IMR-90 (cell line): ENCODE measurements around the gene LDLRAD3. TPM values are rescaled to one million over a fixed set of nuclear protein-coding genes. Genes with fewer than 3 reads are reported as not detected.

Experiments
- ATAC-seq: fragments of 200-7000 bp; cut with Tn5 transposase; 2 replicates; pipeline ENCODE4 v1.9.1; 2020; ENCODE audit warnings: low read depth, mild to moderate bottlenecking, moderate library complexity
- BruUV-seq: library from RNA; stranded (reverse); fragments of 400-500 nt; replicated peaks from 2 replicates; lab custom pipeline; 2021; lab: Mats Ljungman, UMichigan
- CTCF ChIA-PET: fragments of 300-600 bp; formaldehyde crosslinking; extraction: SDS; loops from one replicate; lab custom pipeline; 2021; ENCODE audit warnings: antibody characterized with exemption; lab: Yijun Ruan, JAX
- POLR2A ChIA-PET: fragments of 300-600 bp; sonication (Branson Sonifier 250); formaldehyde crosslinking; loops from one replicate; lab custom pipeline; 2022; ENCODE audit warnings: antibody characterized with exemption; ENCODE audit not compliant: unreplicated experiment; lab: Charles Lee
- DNase-seq: peaks from one replicate; pipeline ENCODE4 v3.0.0; 2013
- H2AFZ ChIP-seq: replicated peaks from 2 replicates; pipeline ENCODE3; 2013; ENCODE audit warnings: low read length, mild to moderate bottlenecking; ENCODE audit not compliant: poor library complexity
- H2AK5ac ChIP-seq: 2 replicates; pipeline ENCODE4 v1.6.1; 2013; ENCODE audit warnings: low read depth, low read length, inconsistent platforms
- H2AK9ac ChIP-seq: replicated peaks from 2 replicates; pipeline ENCODE3; 2013; ENCODE audit warnings: mild to moderate bottlenecking, low read depth, low read length, moderate library complexity; ENCODE audit not compliant: poor library complexity
- H2BK120ac ChIP-seq: 2 replicates; pipeline ENCODE4 v1.6.1; 2013; ENCODE audit warnings: low read depth, low read length, inconsistent platforms
- H2BK15ac ChIP-seq: 3 replicates; pipeline ENCODE4 v1.6.1; 2013; ENCODE audit warnings: low read depth, low read length, inconsistent platforms
- H2BK20ac ChIP-seq: 2 replicates; pipeline ENCODE4 v1.6.1; 2013; ENCODE audit warnings: low read depth, mild to moderate bottlenecking, inconsistent platforms, low read length, moderate library complexity
- H2BK5ac ChIP-seq: 2 replicates; pipeline ENCODE4 v1.6.1; 2013; ENCODE audit warnings: mild to moderate bottlenecking, low read depth, low read length, inconsistent platforms; ENCODE audit not compliant: poor library complexity, severe bottlenecking
- H3K14ac ChIP-seq: replicated peaks from 2 replicates; pipeline ENCODE4 v1.6.1; 2013; ENCODE audit warnings: low read depth, low read length, inconsistent platforms
- H3K18ac ChIP-seq: 2 replicates; pipeline ENCODE4 v1.6.1; 2013; ENCODE audit warnings: low read depth, low read length, control low read depth
- H3K23ac ChIP-seq: 2 replicates; pipeline ENCODE4 v1.6.1; 2013; ENCODE audit warnings: low read depth, low read length, inconsistent platforms
- H3K27ac ChIP-seq: 2 replicates; pipeline ENCODE4 v1.5.1; 2013; ENCODE audit warnings: mild to moderate bottlenecking, control low read depth, low read length; ENCODE audit not compliant: insufficient read depth
- H3K27me3 ChIP-seq: 2 replicates; pipeline ENCODE4 v1.6.1; 2013; ENCODE audit warnings: low read length; ENCODE audit not compliant: control insufficient read depth, insufficient read depth
- H3K36me3 ChIP-seq: 2 replicates; pipeline ENCODE4 v1.6.1; 2013; ENCODE audit warnings: low read length, mixed read lengths; ENCODE audit not compliant: control insufficient read depth, insufficient read depth
- H3K4ac ChIP-seq: 2 replicates; pipeline ENCODE4 v1.6.1; 2013; ENCODE audit warnings: low read depth, low read length, inconsistent platforms
- H3K4me1 ChIP-seq: 2 replicates; pipeline ENCODE4 v1.6.1; 2013; ENCODE audit warnings: low read length, mixed read lengths; ENCODE audit not compliant: control insufficient read depth, insufficient read depth
- H3K4me2 ChIP-seq: 2 replicates; pipeline ENCODE4 v1.6.1; 2013; ENCODE audit warnings: low read depth, mild to moderate bottlenecking, control low read depth, low read length, moderate library complexity
- H3K4me3 ChIP-seq: 2 replicates; pipeline ENCODE4 v1.5.1; 2013; ENCODE audit warnings: low read depth, mild to moderate bottlenecking, control low read depth, low read length, moderate library complexity; ENCODE audit not compliant: insufficient read depth
- H3K56ac ChIP-seq: 2 replicates; pipeline ENCODE4 v1.6.1; 2013; ENCODE audit warnings: low read length, inconsistent platforms; ENCODE audit not compliant: insufficient read depth; ENCODE audit errors: extremely low read depth
- H3K79me1 ChIP-seq, 2 experiments: 2 replicates each; pipeline ENCODE4 v1.6.1; 2013; ENCODE audit warnings: low read length in 2 of 2, inconsistent platforms in 1 of 2, low read depth in 1 of 2
- H3K9ac ChIP-seq: 2 replicates; pipeline ENCODE4 v1.6.1; 2013; ENCODE audit warnings: low read depth, low read length, control low read depth
- H3K9me1 ChIP-seq: 2 replicates; pipeline ENCODE4 v1.6.1; 2013; ENCODE audit warnings: low read length, inconsistent platforms; ENCODE audit not compliant: insufficient read depth
- H3K9me3 ChIP-seq: 2 replicates; pipeline ENCODE4 v1.6.1; 2013; ENCODE audit warnings: low read length; ENCODE audit not compliant: control insufficient read depth, insufficient read depth
- H4K20me1 ChIP-seq: 2 replicates; pipeline ENCODE4 v1.6.1; 2013; ENCODE audit warnings: low read length, inconsistent platforms; ENCODE audit not compliant: insufficient read depth
- H4K5ac ChIP-seq: 2 replicates; pipeline ENCODE4 v1.6.1; 2013; ENCODE audit warnings: mild to moderate bottlenecking, low read depth, low read length, control low read depth
- H4K8ac ChIP-seq, 2 experiments: 2 replicates each; pipeline ENCODE4 v1.6.1; 2013; ENCODE audit warnings: low read depth in 2 of 2, low read length in 2 of 2, control low read depth in 1 of 2, inconsistent platforms in 1 of 2
- H4K91ac ChIP-seq: 2 replicates; pipeline ENCODE4 v1.6.1; 2013; ENCODE audit warnings: low read depth, low read length, inconsistent platforms; ENCODE audit not compliant: insufficient read depth
- MXI1 ChIP-seq: IDR thresholded peaks from 2 replicates; pipeline ENCODE4 v1.6.1; 2012; ENCODE audit warnings: low read depth, mild to moderate bottlenecking, low read length, moderate library complexity, borderline replicate concordance
- POLR2A ChIP-seq: IDR thresholded peaks from 2 replicates; pipeline ENCODE4 v1.6.1; 2012; ENCODE audit warnings: mild to moderate bottlenecking, low read depth, low read length
- WGBS, 2 experiments: methylation state at CpG; one replicate each; pipeline versions ENCODE4 v1.1.5 to v1.1.7; 2013; ENCODE audit warnings: missing lambda C conversion rate in 2 of 2; ENCODE audit not compliant: insufficient read length in 1 of 2; ENCODE audit errors: extremely low coverage in 2 of 2; 5-methylcytosine and 5-hydroxymethylcytosine counted together
- dilution Hi-C: fragments of 300-500 bp; cut with HindIII; formaldehyde crosslinking; loops from one replicate; pipeline ENCODE4 v1.14.3; 2018; ENCODE audit warnings: low sequenced_read_pairs; ENCODE audit not compliant: unreplicated experiment
- in situ Hi-C: fragments of 300-500 bp; cut with MboI; formaldehyde crosslinking; loops from 3 replicates; pipeline ENCODE4 v1.14.3; 2019; ENCODE audit warnings: low sequenced_read_pairs, inconsistent platforms, mixed read lengths
- intact Hi-C: fragments of 100-400 bp; cut with micrococcal nuclease; formaldehyde crosslinking; loops from 2 replicates; pipeline ENCODE4 v1.10.0; 2022
- polyA plus RNA-seq, 3 experiments: library from polyadenylated mRNA; depleted of rRNA; stranded (reverse); fragments of >200 nt; gene quantifications; 2 replicates each; pipeline ENCODE4 v1.2.3, GENCODE V29; 2012; ENCODE audit warnings: low replicate concordance in 1 of 3
- total RNA-seq: library from RNA; depleted of rRNA; stranded (reverse); fragments of >200 nt; gene quantifications from 2 replicates; pipeline ENCODE4 v1.2.3, GENCODE V29; 2012

Gene LDLRAD3
- total and polyA plus RNA-seq, 2 of the 4 experiments (the other 2 are of a cell fraction): 2.7 to 6.4 TPM

- no peak overlapping the region for H3K18ac ChIP-seq
- peaks cover 3% of the 10 kb centered on the region; the same call in 1 of the 2 replicates for H3K9me3 ChIP-seq
- H3K27me3 ChIP-seq: no peaks in the 10 kb centered on the region
- H3K4me1 ChIP-seq: peaks cover 5% of the 10 kb centered on the region
- dilution Hi-C loops: no loop called here
- H4K20me1 ChIP-seq: no peaks in the 10 kb centered on the region
- no peaks in the 10 kb centered on the region; the same call in 1 of the 2 replicates for H3K9me1 ChIP-seq
- intact Hi-C loops: no loop called here
- H3K79me1 ChIP-seq: no peaks in the 10 kb centered on the region
- H2AK9ac ChIP-seq: no peak overlapping the region
- H2BK120ac ChIP-seq: no peak overlapping the region
- no peak overlapping the region for H2AFZ ChIP-seq
- H3K4ac ChIP-seq: no peak overlapping the region
- H3K36me3 ChIP-seq: peaks cover 1% of the 10 kb centered on the region; the same call in 1 of the 2 replicates
- BruUV-seq: no TSS peak
- no peak for ATAC-seq
- no peak overlapping the region for H2BK20ac ChIP-seq
- H4K5ac ChIP-seq: no peak overlapping the region
- no peak overlapping the region for H2AK5ac ChIP-seq
- no peak overlapping the region for H4K91ac ChIP-seq
- no peak overlapping the region for H3K4me3 ChIP-seq
- H3K4me2 ChIP-seq: no peak overlapping the region
- no peak overlapping the region for H3K27ac ChIP-seq
- TF ChIP-seq POLR2A: no peak
- no peak for TF ChIP-seq MXI1
- in situ Hi-C loops: no loop called here
- 85% methylated on average over 2 of the region's 6 CpGs; no CpG with 5 or more reads in 1 of the 2 experiments for WGBS, 2 experiments
- no peak overlapping the region for H3K9ac ChIP-seq
- no peak overlapping the region for H3K23ac ChIP-seq
- no peak overlapping the region for H4K8ac ChIP-seq
- POLR2A ChIA-PET: no interaction called here
- H2BK5ac ChIP-seq: no peak overlapping the region
- CTCF ChIA-PET: no interaction called here
- no peak overlapping the region for H2BK15ac ChIP-seq
- DNase-seq: no peak
- H3K14ac ChIP-seq: no peak overlapping the region
- H3K56ac ChIP-seq: no peak overlapping the region
These were observed 154.2 kb downstream of the LDLRAD3 start for GRCh38 chr11:36098087-36098486.
